Esophagus muscularis mucosa (tissue), 3 donors: ENCODE measurements around the gene NR2F1-AS1.

Experiments
- CTCF ChIP-seq, 3 experiments: fragments of 200-600 bp in 2 of 3; fragments of 450-650 bp in 1 of 3; sonication (generic) in 2 of 3; IDR thresholded peaks; one replicate each; pipeline ENCODE4 v1.5.1; 2017 to 2019; ENCODE audit warnings: antibody characterized with exemption in 3 of 3, mild to moderate bottlenecking in 2 of 3, moderate library complexity in 1 of 3
- EP300 ChIP-seq: sonication (generic); formaldehyde crosslinking; IDR thresholded peaks from one replicate; pipeline ENCODE4 v1.6.1; 2017; ENCODE audit warnings: antibody characterized with exemption

- no peak for TF ChIP-seq CTCF (IDR thresholded peaks at IDR 0.05)
- no peak for TF ChIP-seq EP300
Observed at GRCh38 chr5:93600409-93601070, 19.5 kb upstream of the NR2F1-AS1 start.
